GM12873 (cell line): Measurements from ENCODE around the gene FAM72A.
"Not testable (repeated sequence)": the region's sequence is repeated elsewhere in the genome, so short reads cannot be mapped to it uniquely, and the experiment has no call there.

Source experiments
- TF ChIP-seq, protein P1 (sequence below): IDR thresholded peaks from 2 replicates; pipeline ENCODE4 v1.5.1; 2012; ENCODE audit warnings: low read depth, mild to moderate bottlenecking, moderate library complexity, low read length, control low read depth; ENCODE audit not compliant: insufficient read depth; ENCODE audit errors: missing control alignments

The FAM72A gene

GRCh38 chr1:206202789-206203363 is at the start of gene FAM72A:
Gene FAM72A, minus strand, starts transcription at chr1:206202839. Its CDS starts 814 bp downstream, at chr1:206202025.
- TF ChIP-seq, protein P1, sequence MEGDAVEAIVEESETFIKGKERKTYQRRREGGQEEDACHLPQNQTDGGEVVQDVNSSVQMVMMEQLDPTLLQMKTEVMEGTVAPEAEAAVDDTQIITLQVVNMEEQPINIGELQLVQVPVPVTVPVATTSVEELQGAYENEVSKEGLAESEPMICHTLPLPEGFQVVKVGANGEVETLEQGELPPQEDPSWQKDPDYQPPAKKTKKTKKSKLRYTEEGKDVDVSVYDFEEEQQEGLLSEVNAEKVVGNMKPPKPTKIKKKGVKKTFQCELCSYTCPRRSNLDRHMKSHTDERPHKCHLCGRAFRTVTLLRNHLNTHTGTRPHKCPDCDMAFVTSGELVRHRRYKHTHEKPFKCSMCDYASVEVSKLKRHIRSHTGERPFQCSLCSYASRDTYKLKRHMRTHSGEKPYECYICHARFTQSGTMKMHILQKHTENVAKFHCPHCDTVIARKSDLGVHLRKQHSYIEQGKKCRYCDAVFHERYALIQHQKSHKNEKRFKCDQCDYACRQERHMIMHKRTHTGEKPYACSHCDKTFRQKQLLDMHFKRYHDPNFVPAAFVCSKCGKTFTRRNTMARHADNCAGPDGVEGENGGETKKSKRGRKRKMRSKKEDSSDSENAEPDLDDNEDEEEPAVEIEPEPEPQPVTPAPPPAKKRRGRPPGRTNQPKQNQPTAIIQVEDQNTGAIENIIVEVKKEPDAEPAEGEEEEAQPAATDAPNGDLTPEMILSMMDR, result not testable (repeated sequence)

DNA sequence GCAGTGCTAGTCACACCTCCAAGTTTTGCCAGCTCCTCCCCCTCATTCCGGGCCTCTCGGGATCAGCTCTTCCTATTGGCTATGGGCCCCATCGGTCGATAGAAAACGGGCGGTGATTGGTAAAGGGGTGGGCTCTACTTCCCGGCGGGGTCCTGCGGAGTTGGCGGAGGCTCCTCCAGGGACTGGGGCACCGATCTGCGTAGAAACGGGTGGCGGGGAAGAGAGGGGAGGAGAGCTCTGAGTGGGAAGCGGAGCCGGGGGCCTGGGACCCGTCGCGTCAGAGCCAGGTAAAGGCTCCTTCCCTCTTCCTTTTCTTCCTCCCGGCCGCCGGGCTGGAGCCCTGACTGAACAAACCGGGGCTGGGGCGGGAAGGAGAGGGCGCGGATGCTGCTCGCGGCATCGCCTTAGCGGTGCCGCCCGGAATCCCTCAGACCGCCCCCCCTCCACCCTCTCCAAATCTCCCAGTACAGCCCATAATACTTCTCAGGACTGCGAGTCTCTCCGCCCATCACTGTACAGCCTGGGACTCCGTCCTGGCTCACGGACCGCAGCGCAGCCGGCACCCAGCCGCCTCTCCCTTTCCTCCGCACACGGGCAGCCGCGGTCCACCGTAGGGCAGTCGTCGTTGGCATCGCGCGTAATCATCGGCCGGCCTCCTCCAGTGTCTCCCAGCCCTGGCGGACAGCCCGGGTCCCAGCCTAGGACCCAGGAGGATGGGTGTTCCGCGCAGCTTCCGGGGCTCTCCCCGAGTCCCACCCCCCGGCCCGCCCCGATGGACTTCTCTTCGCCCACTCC is 922 bp upstream of the FAM72A start, which contains the start of gene SRGAP2:
Gene SRGAP2 (plus strand): TSS at position 178 of the 795 bp plus-strand sequence. CDS start 2,430 bp downstream, outside the sequence.
- TF ChIP-seq, protein P1, result not testable (repeated sequence)

DNA sequence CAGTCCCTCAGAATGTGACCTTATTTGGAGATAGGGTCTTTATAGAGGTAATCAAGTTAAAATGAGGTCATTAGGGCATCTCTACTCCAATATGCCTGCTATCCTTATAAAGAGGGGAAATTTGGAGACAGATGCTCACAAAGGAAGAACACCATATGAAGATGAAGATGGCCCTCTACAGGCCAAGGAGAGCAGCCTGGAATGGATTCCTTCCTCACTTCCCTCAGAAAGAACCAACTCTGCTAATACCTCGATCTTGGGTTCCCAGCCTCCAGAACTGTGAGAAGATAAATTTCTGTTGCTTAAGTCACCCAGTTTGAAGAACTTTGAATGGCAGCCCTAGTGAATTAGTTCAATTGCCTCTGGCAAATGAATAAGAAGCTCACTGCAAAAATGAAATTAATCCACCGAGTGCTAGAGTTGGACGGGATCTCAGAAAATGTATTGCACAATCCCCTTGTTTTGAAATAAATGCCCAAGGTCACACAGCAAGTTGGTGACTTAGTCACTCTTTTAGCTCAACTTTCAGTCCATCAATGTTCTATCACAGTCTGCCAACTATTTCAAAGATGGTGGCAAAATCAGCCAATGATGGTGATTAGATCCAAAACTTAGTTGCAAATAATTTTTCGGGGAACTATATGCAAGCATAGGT is 27.1 kb downstream of the FAM72A start:
- TF ChIP-seq, protein P1, result peak; percentile 7

- TF ChIP-seq, protein P1, result no peak
Measured at GRCh38 chr1:206145771-206146290, 56.8 kb downstream of the FAM72A start.

GRCh38 chr1:206144605-206145004 is 58.0 kb downstream of the FAM72A start:
- TF ChIP-seq, protein P1, result no peak

- TF ChIP-seq, protein P1, result no peak
Measured at GRCh38 chr1:206143537-206144172, 59.0 kb downstream of the FAM72A start.
